Calu3 (cell line): ENCODE measurements around the gene GM2A. TPM values are rescaled to one million over a fixed set of nuclear protein-coding genes. Genes with fewer than 3 reads are reported as not detected.
"Not testable (repeated sequence)": the region's sequence is repeated elsewhere in the genome, so short reads cannot be mapped to it uniquely, and the experiment has no call there.

Source experiments
- BruUV-seq: library from RNA; stranded (reverse); fragments of 400-500 nt; replicated peaks from 2 replicates; lab custom pipeline; 2021; lab: Mats Ljungman, UMichigan
- CTCF ChIA-PET: fragments of 300-600 bp; sonication (Branson Sonifier 250); formaldehyde crosslinking; loops from one replicate; lab custom pipeline; 2022; ENCODE audit warnings: antibody characterized with exemption; lab: Charles Lee
- DNase-seq: peaks from one replicate; pipeline ENCODE4 v3.0.0; 2022
- H3K27ac Mint-ChIP-seq: one replicate; pipeline ENCODE4 v1.8.0; 2022; ENCODE audit warnings: mixed read lengths; ENCODE audit not compliant: unreplicated experiment
- H3K27me3 Mint-ChIP-seq: one replicate; pipeline ENCODE4 v1.8.0; 2022; ENCODE audit warnings: mixed read lengths; ENCODE audit not compliant: unreplicated experiment
- H3K36me3 Mint-ChIP-seq: one replicate; pipeline ENCODE4 v1.8.0; 2022; ENCODE audit warnings: mild to moderate bottlenecking, moderate library complexity, mixed read lengths; ENCODE audit not compliant: insufficient read depth, unreplicated experiment
- H3K4me1 Mint-ChIP-seq: one replicate; pipeline ENCODE4 v1.8.0; 2022; ENCODE audit warnings: mild to moderate bottlenecking, low read depth, mixed read lengths; ENCODE audit not compliant: unreplicated experiment
- H3K4me3 Mint-ChIP-seq: one replicate; pipeline ENCODE4 v1.8.0; 2022; ENCODE audit warnings: mild to moderate bottlenecking, low read depth, moderate library complexity, mixed read lengths; ENCODE audit not compliant: unreplicated experiment
- H3K9me3 Mint-ChIP-seq: one replicate; pipeline ENCODE4 v1.8.0; 2022; ENCODE audit warnings: low read depth, mixed read lengths; ENCODE audit not compliant: unreplicated experiment
- CTCF ChIP-seq: fragments of 200-600 bp; IDR thresholded peaks from one replicate; pipeline ENCODE4 v1.8.0; 2022; ENCODE audit warnings: antibody characterized with exemption; ENCODE audit not compliant: unreplicated experiment
- intact Hi-C: fragments of 100-400 bp; cut with micrococcal nuclease; formaldehyde crosslinking; loops from one replicate; pipeline ENCODE4 v1.10.0; 2022; ENCODE audit not compliant: unreplicated experiment
- total RNA-seq: library from RNA; stranded (reverse); gene quantifications from 2 replicates; pipeline ENCODE4 v1.2.3, GENCODE V29; 2022

GM2A gene
- total RNA-seq, 1 experiment from 2014 or later, result 22.4 TPM

GRCh38 chr5:151298063-151298855 is 45.3 kb downstream of the GM2A start:
- Mint-ChIP-seq H3K4me1 (peaks cover 27% of the 10 kb centered on the region), H3K36me3 (no peaks in the 10 kb centered on the region), H3K4me3 (no peak overlapping the region), H3K27me3 (peaks cover 78% of the 10 kb centered on the region), H3K9me3 (no peaks in the 10 kb centered on the region), H3K27ac (no peak overlapping the region)
- CTCF ChIA-PET, result interaction anchor here (0.8 to 1.0 kb wide), 3 partner anchors 46 to 296 kb away, joined by 3 to 6 read pairs (median 4); partner anchors contain the start of gene GM2A
- no TSS peak for BruUV-seq
- intact Hi-C loops, result loop anchor here (1.0 to 10.0 kb wide), 4 partner anchors 76 to 296 kb away; partner anchors contain the start of gene CCDC69
- no peak for TF ChIP-seq CTCF
- peak; percentile 51 for DNase-seq

- Mint-ChIP-seq H3K36me3 (no peaks in the 10 kb centered on the region), H3K27me3 (peaks cover 89% of the 10 kb centered on the region), H3K4me1 (peaks cover 1% of the 10 kb centered on the region), H3K9me3 (no peaks in the 10 kb centered on the region), H3K27ac (no peak within 1 kb of the TSS), H3K4me3 (no peak within 1 kb of the TSS)
- intact Hi-C loops, result no loop called here
- DNase-seq, result no peak
- no TSS peak for BruUV-seq
- CTCF ChIA-PET, result no interaction called here
- TF ChIP-seq CTCF, result no peak
Observed at GRCh38 chr5:151303666-151304065, 50.7 kb downstream of the GM2A start, which contains the start of gene SLC36A3. SLC36A3 (minus strand) TSS chr5:151303766; CDS start chr5:151303354, 412 bp downstream.

GRCh38 chr5:151309266-151309665 is 56.3 kb downstream of the GM2A start:
- H3K4me1 Mint-ChIP-seq, H3K36me3 Mint-ChIP-seq, H3K27ac Mint-ChIP-seq, DNase-seq, intact Hi-C loops, CTCF ChIA-PET, BruUV-seq, H3K9me3 Mint-ChIP-seq, H3K4me3 Mint-ChIP-seq: not testable (repeated sequence)
- H3K27me3 Mint-ChIP-seq, result peaks cover 71% of the 10 kb centered on the region

GRCh38 chr5:151309821-151310220 is 56.8 kb downstream of the GM2A start:
- peaks cover 71% of the 10 kb centered on the region for H3K27me3 Mint-ChIP-seq
- H3K4me1 Mint-ChIP-seq, DNase-seq, H3K36me3 Mint-ChIP-seq, H3K27ac Mint-ChIP-seq, H3K4me3 Mint-ChIP-seq, CTCF ChIA-PET, H3K9me3 Mint-ChIP-seq, BruUV-seq: not testable (repeated sequence)
- intact Hi-C loops, result loop anchor here (5.0 kb wide), 1 partner anchor 508 kb away; no protein-coding TSS in a partner anchor

- no peak for DNase-seq
- BruUV-seq, result no TSS peak
- Mint-ChIP-seq H3K9me3 (no peaks in the 10 kb centered on the region), H3K36me3 (no peaks in the 10 kb centered on the region), H3K4me3 (no peak overlapping the region), H3K27ac (no peak overlapping the region), H3K27me3 (peaks cover 72% of the 10 kb centered on the region), H3K4me1 (no peaks in the 10 kb centered on the region)
- TF ChIP-seq CTCF, result no peak
- CTCF ChIA-PET, result interaction anchor here (0.7 kb wide), 1 partner anchor 69 kb away, joined by 3 read pairs; no protein-coding TSS in a partner anchor
- intact Hi-C loops, result loop anchor here (5.0 kb wide), 1 partner anchor 509 kb away; no protein-coding TSS in a partner anchor
Observed at GRCh38 chr5:151310932-151311331, 57.9 kb downstream of the GM2A start.
